CD14-positive monocyte (primary cell): ENCODE data around the gene STK36. TPM values are rescaled to one million over a fixed set of nuclear protein-coding genes. Genes with fewer than 3 reads are reported as not detected.

ENCODE experiments used
- DNase-seq, 3 donors: peaks; one replicate each; pipeline ENCODE4 v3.0.0-alpha.2; 2011 to 2022
- H2AFZ ChIP-seq: 2 replicates; pipeline ENCODE4 v1.6.0; 2012; ENCODE audit warnings: mild to moderate bottlenecking, low read depth, low read length, inconsistent platforms; ENCODE audit not compliant: insufficient read depth, poor library complexity, severe bottlenecking
- H3K27ac ChIP-seq, 2 donors: 1 replicate in 1 of 2; 2 replicates in 1 of 2; pipeline ENCODE4 v1.5.1; 2012 to 2013; ENCODE audit warnings: low read length in 2 of 2, control low read depth in 1 of 2, inconsistent platforms in 1 of 2, low read depth in 1 of 2, mild to moderate bottlenecking in 1 of 2
- H3K27me3 ChIP-seq, 2 donors: one replicate each; pipeline versions ENCODE4 v1.6.0 to v1.6.1; 2011 to 2013; ENCODE audit warnings: low read length in 2 of 2; ENCODE audit not compliant: control insufficient read depth in 2 of 2, insufficient read depth in 2 of 2
- H3K36me3 ChIP-seq, 2 donors: replicated peaks in 1 of 2; 1 replicate in 1 of 2; 2 replicates in 1 of 2; pipeline versions ENCODE4 v1.5.1 to v1.6.1; 2012 to 2013; ENCODE audit warnings: low read length in 2 of 2, control low read depth in 1 of 2, inconsistent platforms in 1 of 2, mild to moderate bottlenecking in 1 of 2; ENCODE audit not compliant: insufficient read depth in 2 of 2, control insufficient read depth in 1 of 2
- H3K4me1 ChIP-seq, 2 donors: 1 replicate in 1 of 2; 2 replicates in 1 of 2; pipeline versions ENCODE4 v1.5.1 to v1.6.1; 2012 to 2013; ENCODE audit warnings: low read length in 2 of 2, control low read depth in 1 of 2, inconsistent platforms in 1 of 2, mild to moderate bottlenecking in 1 of 2, moderate library complexity in 1 of 2; ENCODE audit not compliant: insufficient read depth in 2 of 2, control insufficient read depth in 1 of 2
- H3K4me2 ChIP-seq: replicated peaks from 2 replicates; pipeline ENCODE3; 2012; ENCODE audit warnings: low read length, moderate library complexity, mild to moderate bottlenecking; ENCODE audit not compliant: poor library complexity, severe bottlenecking; ENCODE audit errors: extremely low read depth
- H3K4me3 ChIP-seq, 3 experiments: fragments of 200-600 bp in 1 of 3; sonication (generic) in 1 of 3; replicated peaks in 1 of 3; 1 replicate in 2 of 3; 2 replicates in 1 of 3; pipeline ENCODE4 v1.5.1; 2011 to 2013; ENCODE audit warnings: low read length in 3 of 3, mild to moderate bottlenecking in 3 of 3, control low read depth in 2 of 3, low read depth in 2 of 3, inconsistent platforms in 1 of 3, moderate library complexity in 1 of 3
- H3K79me2 ChIP-seq: 2 replicates; pipeline ENCODE4 v1.6.0; 2012; ENCODE audit warnings: mild to moderate bottlenecking, control low read depth, inconsistent platforms, low read length, moderate library complexity; ENCODE audit not compliant: insufficient read depth
- H3K9ac ChIP-seq: 2 replicates; pipeline ENCODE4 v1.6.0; 2017; ENCODE audit warnings: low read length, mild to moderate bottlenecking; ENCODE audit not compliant: insufficient read depth, poor library complexity, severe bottlenecking
- H3K9me3 ChIP-seq, 2 donors: replicated peaks in 1 of 2; 1 replicate in 1 of 2; 2 replicates in 1 of 2; pipeline versions ENCODE4 v1.5.1 to v1.6.1; 2012 to 2013; ENCODE audit warnings: low read length in 2 of 2, control low read depth in 1 of 2; ENCODE audit not compliant: control insufficient read depth in 1 of 2, insufficient read depth in 1 of 2
- H4K20me1 ChIP-seq: 2 replicates; pipeline ENCODE4 v1.6.0; 2012; ENCODE audit warnings: mild to moderate bottlenecking, low read length, control low read depth, moderate library complexity; ENCODE audit not compliant: insufficient read depth
- H3K27ac Mint-ChIP-seq, 7 donors: one replicate each; pipeline ENCODE4 v1.8.0; 2020; ENCODE audit warnings: mild to moderate bottlenecking in 7 of 7, mixed read lengths in 7 of 7, moderate library complexity in 6 of 7, inconsistent platforms in 2 of 7
- H3K27me3 Mint-ChIP-seq, 3 donors: one replicate each; pipeline ENCODE4 v1.8.0; 2021 to 2022; ENCODE audit warnings: low read depth in 3 of 3, mild to moderate bottlenecking in 3 of 3, mixed read lengths in 3 of 3, moderate library complexity in 3 of 3, inconsistent platforms in 1 of 3
- H3K36me3 Mint-ChIP-seq, 2 donors: one replicate each; pipeline ENCODE4 v1.8.0; 2020; ENCODE audit warnings: mixed read lengths in 2 of 2, inconsistent platforms in 1 of 2, mild to moderate bottlenecking in 1 of 2
- H3K4me1 Mint-ChIP-seq: one replicate; pipeline ENCODE4 v1.8.0; 2020; ENCODE audit warnings: mild to moderate bottlenecking, mixed read lengths
- H3K4me3 Mint-ChIP-seq, 2 donors: one replicate each; pipeline ENCODE4 v1.8.0; 2020; ENCODE audit warnings: mild to moderate bottlenecking in 2 of 2, mixed read lengths in 2 of 2, moderate library complexity in 1 of 2
- H3K9me3 Mint-ChIP-seq, 7 donors: one replicate each; pipeline ENCODE4 v1.8.0; 2020 to 2022; ENCODE audit warnings: mixed read lengths in 7 of 7, mild to moderate bottlenecking in 6 of 7, moderate library complexity in 6 of 7, inconsistent platforms in 2 of 7
- CTCF ChIP-seq: fragments of 200-600 bp; IDR thresholded peaks from one replicate; pipeline ENCODE4 v1.8.0; 2022; ENCODE audit warnings: antibody characterized with exemption, mild to moderate bottlenecking
- WGBS: methylation state at CpG from one replicate; pipeline ENCODE4 v1.1.5; 2013; ENCODE audit warnings: missing lambda C conversion rate; ENCODE audit not compliant: insufficient coverage; 5-methylcytosine and 5-hydroxymethylcytosine counted together
- intact Hi-C, 2 donors: fragments of 100-400 bp; cut with micrococcal nuclease; formaldehyde crosslinking; loops; one replicate each; pipeline versions ENCODE4 v1.15.0 to v1.15.1; 2023
- polyA plus RNA-seq, 3 donors: library from polyadenylated mRNA; depleted of rRNA in 1 of 3; unstranded in 2 of 3; stranded (reverse) in 1 of 3; fragments of 300-500 nt in 2 of 3; fragments of >200 nt in 1 of 3; fragmentation: Illumina TruSeq in 2 of 3; gene quantifications; 1 replicate in 2 of 3; 2 replicates in 1 of 3; pipeline ENCODE4 v1.2.3, GENCODE V29; 2012 to 2021

Gene STK36
- polyA plus RNA-seq, 3 donors = 1.3 to 36.2 (median 3.3) TPM

GRCh38 chr2:218648787-218649100, 23.1 kb upstream of the STK36 start:
- H3K36me3 Mint-ChIP-seq = peaks cover 87 to 100% of the 10 kb centered on the region in 2 donors
- H3K27ac ChIP-seq = no peak overlapping the region
- H3K36me3 ChIP-seq = peaks cover 83 to 99% of the 10 kb centered on the region in 2 donors
- H3K27ac Mint-ChIP-seq = no peak overlapping the region
- H3K27me3 ChIP-seq = no peaks in the 10 kb centered on the region
- no peak overlapping the region for H3K4me3 ChIP-seq
- no peaks in the 10 kb centered on the region for H3K27me3 Mint-ChIP-seq
- peak; percentile 40 for TF ChIP-seq CTCF
- H3K9ac ChIP-seq = no peak overlapping the region
- H3K4me3 Mint-ChIP-seq = no peak overlapping the region
- no peak for DNase-seq
- WGBS = 95% methylated on average over 10 of the region's 11 CpGs
- H3K4me2 ChIP-seq = no peak overlapping the region
- H3K9me3 ChIP-seq = no peaks in the 10 kb centered on the region
- intact Hi-C loops = no loop called here
- H4K20me1 ChIP-seq = peaks cover 5% of the 10 kb centered on the region
- H3K4me1 ChIP-seq = no peaks in the 10 kb centered on the region
- no peak overlapping the region for H2AFZ ChIP-seq
- no peaks in the 10 kb centered on the region for H3K4me1 Mint-ChIP-seq
- H3K9me3 Mint-ChIP-seq = no peaks in the 10 kb centered on the region
- H3K79me2 ChIP-seq = no peaks in the 10 kb centered on the region

- Histone ChIP-seq H3K27me3 (no peaks in the 10 kb centered on the region), H3K4me2 (no peak overlapping the region), H3K4me3 (no peak overlapping the region), H3K36me3 (peaks cover 49 to 72% of the 10 kb centered on the region in 2 donors), H4K20me1 (no peaks in the 10 kb centered on the region), H3K9ac (no peak overlapping the region), H3K27ac (no peak overlapping the region), H2AFZ (no peak overlapping the region), H3K9me3 (no peaks in the 10 kb centered on the region), H3K79me2 (peaks cover 25% of the 10 kb centered on the region), H3K4me1 (peaks cover 15 to 19% of the 10 kb centered on the region in 2 donors)
- H3K36me3 Mint-ChIP-seq = peaks cover 57 to 67% of the 10 kb centered on the region in 2 donors
- no peak for TF ChIP-seq CTCF
- WGBS = 100% methylated on average over 1 of the region's 2 CpGs
- intact Hi-C loops = no loop called here
- H3K27ac Mint-ChIP-seq = peak overlapping the region in 1 of 7 donors; percentile 15
- DNase-seq = no peak
- no peaks in the 10 kb centered on the region for H3K27me3 Mint-ChIP-seq
- H3K4me3 Mint-ChIP-seq = no peak overlapping the region
- no peaks in the 10 kb centered on the region for H3K9me3 Mint-ChIP-seq
- H3K4me1 Mint-ChIP-seq = peaks cover 23% of the 10 kb centered on the region
These were observed 16.1 kb upstream of the STK36 start for GRCh38 chr2:218655751-218656150.
